Loucy (cell line): ENCODE measurements around the gene OSR1.

ENCODE experiments used
- CTCF ChIP-seq: fragments of 200-600 bp; sonication (generic); conservative IDR thresholded peaks from 2 replicates; pipeline ENCODE4 v1.5.1; 2014; ENCODE audit warnings: mild to moderate bottlenecking, antibody characterized with exemption, low read length
- EZH2phosphoT487 ChIP-seq: fragments of 200-600 bp; IDR thresholded peaks from 2 replicates; pipeline ENCODE4 v1.6.1; 2018; ENCODE audit warnings: antibody characterized with exemption, mild to moderate bottlenecking, moderate library complexity, borderline replicate concordance

DNA sequence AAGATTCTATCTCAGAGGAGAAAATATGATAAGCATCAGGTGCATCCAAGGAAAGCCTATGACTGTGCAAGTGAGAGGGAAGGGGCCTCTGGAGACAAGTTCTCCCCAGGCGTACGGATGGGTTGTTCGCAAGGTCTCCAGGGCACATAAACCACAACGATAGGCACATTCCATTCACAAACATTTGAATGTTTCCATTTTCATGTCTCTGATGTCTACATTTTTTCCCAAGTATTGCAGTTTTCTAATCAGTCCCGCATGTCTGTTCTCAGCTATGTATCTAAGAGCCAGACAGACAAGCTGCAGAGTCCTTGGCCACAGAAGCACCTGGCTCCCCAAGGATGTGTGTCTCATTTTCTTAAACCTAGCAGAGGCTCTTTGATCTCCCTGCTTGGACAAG lies 28.0 kb downstream of the OSR1 start:
- TF ChIP-seq EZH2phosphoT487, result no peak
- no peak for TF ChIP-seq CTCF
